Stimulated activated CD4-positive, alpha-beta T cell treated with anti-CD3 and anti-CD28 coated beads, TNF-alpha, amount 100 ng/mL, for 24 hours (primary cell): ENCODE measurements around the gene VDR.

Experiments used
- DNase-seq, 3 experiments: peaks; one replicate each; pipeline ENCODE4 v3.0.0-alpha.2; 2020; ENCODE audit warnings: low read depth in 3 of 3

The VDR gene

DNA sequence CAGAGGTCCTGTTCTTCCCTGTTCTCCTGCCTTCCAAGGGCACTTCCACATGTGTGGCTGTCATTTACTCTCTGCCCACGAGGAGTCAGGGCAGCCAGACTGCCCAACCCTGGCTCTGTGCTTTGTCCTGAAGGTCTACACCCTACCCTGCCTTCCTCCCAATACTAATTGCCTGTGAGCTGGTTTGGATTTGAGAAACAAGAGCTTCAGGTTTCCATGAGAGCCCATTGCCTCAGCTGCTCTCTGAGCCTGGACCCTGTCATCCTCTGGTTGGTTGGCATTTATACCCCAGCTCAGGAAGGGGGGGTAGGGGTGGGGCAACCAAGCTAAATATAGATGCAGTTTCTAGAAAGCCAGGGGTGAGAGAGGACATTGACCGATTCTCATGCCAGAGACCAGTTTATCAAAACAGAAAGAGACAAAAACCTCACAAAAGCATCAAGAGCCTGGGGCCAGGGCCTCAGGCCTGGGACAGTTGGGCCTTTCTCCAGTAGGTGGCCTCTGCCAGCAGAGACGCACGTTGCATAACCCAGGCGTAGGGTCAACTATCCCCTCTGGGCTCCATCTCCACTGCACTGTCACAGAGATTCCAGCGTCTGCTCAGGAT is 34.5 kb downstream of the VDR start:
- DNase-seq: no peak

DNA sequence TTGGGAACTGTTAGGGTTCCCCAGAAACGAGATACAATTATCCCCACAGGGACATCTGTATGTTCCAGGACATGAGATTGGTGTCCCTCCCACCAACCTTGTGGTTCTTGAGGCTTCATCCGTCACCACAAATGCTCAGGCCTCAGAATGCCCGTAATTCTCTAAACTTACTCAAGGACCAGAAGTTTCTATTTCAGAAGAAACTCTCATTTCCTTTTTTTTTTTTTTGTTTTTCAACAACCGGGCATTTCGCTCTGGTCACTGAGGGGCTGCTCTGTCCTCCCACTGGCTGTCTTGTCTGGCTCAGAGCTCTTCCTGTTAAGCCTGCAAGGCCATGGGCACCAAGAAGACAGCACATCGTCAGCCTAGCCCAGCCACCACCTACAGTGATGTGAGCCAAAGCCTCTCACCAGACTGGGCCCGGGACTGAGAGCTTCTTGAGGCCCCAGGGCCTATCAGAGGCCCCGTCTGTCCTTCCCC is 36.2 kb downstream of the VDR start:
- no peak for DNase-seq

DNA sequence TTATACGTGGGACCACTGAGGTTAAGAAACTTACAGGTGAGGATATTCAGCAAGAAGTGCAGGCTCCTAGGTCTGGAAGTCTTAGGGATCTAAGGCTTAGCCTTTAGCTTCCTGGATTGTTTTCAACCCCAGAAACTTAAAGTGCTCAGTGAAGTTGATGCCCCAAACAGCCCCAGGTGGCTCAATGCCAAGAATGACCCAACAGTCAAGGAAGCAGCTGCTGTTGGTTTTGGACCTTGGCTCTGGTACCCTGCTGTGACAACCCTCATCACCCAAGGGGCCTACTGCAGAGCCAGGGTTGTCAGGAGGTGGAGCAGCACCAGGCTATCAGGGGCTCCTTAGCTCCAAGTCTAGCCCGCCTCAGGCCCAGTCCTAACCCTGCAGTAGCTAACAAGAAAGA is 36.8 kb downstream of the VDR start:
- no peak for DNase-seq

DNA sequence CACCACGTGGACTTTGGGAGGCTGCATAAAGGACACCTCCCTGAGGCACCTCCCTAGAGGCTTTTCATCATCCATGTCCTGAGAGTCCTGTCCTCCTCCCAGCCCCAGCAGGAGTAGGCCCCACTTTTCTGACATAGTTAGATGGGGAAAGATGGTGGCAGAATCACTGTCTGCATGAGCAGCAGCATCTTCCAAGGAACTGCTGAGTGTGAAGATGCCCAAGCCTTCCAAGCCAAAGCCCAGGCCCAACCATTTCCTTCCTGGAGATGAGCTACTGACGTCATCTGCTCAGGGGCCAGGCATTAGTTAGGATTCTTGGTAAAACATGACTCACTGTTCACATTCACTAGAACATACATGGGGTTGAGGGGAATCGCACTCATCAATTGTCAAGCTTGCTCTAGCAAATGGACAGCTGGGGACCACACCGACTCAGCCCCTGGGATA is 37.3 kb downstream of the VDR start:
- peak in 1 of 3 experiments; percentile 63 for DNase-seq

DNA sequence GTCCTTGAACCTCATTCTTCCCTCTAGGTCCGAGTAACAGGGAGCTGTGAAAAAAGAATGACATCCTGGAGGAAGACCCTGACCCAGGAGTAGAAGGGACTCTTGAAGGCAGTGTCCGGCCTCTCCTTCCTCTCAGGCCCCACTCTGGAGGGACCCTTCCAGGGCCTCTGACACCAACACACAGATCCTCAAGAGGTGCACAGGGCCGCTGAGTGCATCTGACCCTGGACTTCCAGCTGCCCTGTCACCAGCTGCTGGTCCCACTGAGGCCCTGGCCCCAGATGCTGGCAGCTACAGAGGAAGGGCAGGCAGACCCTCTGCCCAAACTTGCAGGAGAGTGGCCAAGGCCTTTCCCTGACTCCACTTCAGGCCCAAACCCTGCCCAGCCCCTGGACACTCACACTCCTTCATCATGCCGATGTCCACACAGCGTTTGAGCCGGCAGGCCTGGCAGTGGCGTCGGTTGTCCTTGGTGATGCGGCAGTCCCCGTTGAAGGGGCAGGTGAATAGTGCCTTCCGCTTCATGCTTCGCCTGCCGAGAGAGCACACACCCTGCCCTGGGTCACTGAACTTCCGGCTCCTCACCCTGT is 40.1 kb downstream of the VDR start:
- DNase-seq: no peak

DNA sequence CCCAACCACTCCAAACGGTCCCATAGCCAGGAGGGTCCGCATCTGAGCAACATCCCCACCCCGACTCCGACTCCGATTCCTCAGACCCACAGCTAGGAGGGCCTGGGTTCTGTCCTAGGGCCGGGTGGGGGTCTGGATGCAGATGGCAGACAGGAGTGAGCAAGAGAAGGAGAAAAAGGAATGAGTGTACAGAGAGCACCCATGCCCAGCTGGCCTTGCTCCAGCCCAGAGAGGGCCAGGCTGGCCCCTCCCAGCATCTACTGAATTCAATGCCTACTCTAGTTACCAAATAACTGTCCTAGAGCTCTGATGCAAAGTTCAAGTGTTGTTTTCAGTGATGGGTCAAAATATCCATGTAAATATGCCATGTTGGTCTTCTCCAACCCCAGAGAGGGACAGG is 40.8 kb downstream of the VDR start:
- no peak for DNase-seq

DNA sequence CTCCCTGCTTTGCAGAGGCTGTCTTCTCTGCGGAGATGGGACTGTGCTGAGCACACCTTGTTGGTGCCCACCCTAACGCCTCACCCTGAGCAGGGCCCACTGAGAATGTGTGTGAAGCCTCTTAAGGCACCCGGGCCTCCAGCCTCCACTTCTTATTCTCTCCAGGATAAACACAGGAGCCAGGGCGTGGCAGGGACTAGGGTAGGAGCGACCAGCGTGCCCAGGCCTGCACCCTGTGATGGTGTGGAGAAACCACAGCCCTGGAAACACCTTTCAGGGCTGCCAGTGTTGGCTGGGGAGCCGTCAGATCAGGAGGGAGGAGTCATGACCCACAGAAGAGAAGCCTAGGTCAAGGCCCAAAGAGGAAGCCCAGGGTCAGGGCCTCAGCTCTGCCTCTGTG is 41.3 kb downstream of the VDR start:
- no peak for DNase-seq

DNA sequence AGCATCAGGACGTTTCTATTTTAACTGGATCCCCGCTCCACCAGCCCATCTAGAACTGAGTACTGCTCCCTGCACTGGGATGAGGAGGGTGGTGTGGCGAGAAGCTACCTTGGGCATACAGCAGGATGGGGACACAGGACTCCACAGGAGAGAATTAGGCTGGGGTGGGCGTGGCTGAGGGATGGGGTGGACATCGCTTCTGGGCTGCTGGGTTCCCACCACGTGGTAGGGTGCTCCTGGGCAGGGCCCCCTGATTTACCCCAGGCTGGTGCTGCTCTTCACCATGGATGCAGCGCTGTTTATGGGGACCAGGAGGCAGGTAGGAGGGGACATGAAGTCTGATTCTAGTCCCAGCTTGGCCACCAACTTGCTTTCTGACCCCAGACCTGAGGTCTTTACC is 41.9 kb downstream of the VDR start:
- no peak for DNase-seq

DNA sequence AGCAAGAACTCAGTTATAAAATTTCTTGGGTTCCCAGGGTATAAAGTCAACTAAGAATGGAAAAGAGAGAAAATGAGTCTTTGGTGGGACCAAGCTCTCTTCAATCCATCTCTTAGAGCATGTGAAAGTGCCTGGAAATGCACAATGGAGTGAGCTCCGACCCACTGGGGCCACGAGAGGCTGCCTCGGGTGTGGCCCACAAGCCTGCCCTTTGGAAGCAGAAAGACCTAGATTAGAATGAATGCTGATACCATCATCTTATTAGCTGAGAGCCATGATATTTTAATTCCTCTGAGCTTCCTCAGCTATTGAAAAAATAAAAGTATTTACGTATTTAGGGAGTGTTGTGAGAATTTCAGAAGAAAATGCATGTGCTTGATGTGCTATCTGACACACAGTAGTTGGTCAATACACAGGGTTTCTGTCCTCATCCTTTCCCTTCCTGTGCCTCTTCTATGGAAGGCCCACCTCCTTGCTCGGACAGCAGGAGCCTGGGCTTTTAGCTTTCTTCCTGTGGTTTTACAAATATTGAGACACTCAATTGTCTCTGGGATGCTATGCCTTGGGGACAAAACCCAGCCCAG is 42.5 kb downstream of the VDR start:
- DNase-seq: no peak

DNA sequence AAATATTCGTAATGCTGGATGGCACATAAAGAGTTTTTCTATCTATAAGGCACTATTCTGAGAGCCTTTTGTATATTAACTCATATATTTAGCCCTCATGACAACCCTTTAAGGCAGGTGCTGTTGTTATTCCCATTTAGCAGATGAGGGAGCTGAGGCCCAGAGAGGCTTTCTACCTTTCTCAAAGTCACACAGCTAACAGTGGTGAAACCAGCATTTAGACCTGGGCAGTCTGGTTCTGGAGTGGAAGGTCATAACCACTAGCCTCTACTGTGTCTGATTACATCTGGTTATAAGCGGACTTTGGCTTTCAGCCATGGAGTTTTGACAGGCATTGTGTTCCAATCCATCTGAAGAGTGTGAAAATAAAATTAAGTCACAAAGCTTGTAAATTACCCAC is 43.9 kb downstream of the VDR start:
- no peak for DNase-seq

DNA sequence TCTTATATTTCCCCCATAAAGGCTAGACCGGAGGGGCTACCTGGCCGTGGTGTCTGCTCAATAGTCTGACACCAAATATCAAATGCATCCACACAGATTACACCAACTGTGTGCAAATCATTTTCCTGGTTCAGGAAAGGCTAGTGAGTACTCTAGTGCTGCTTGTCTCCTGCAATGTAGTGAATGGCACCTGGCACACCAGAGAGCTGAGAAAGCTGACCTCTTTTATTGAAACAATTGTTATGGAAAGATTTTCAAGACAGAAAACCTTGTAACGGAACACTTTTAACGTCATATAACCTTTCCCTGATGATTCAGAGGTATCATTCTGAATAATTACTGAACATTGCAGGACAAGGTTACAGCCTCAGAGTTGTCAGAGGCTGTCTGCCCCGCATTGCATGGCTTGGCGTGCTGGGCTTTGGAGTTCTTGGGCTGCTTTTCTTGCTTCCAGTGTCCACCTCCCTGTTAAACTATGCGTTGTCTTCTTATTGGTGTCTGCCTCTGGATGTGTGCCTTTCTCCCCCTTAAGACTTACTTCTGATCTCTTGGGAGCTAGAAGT is 44.4 kb downstream of the VDR start:
- peak in 1 of 3 experiments; percentile 44 for DNase-seq

DNA sequence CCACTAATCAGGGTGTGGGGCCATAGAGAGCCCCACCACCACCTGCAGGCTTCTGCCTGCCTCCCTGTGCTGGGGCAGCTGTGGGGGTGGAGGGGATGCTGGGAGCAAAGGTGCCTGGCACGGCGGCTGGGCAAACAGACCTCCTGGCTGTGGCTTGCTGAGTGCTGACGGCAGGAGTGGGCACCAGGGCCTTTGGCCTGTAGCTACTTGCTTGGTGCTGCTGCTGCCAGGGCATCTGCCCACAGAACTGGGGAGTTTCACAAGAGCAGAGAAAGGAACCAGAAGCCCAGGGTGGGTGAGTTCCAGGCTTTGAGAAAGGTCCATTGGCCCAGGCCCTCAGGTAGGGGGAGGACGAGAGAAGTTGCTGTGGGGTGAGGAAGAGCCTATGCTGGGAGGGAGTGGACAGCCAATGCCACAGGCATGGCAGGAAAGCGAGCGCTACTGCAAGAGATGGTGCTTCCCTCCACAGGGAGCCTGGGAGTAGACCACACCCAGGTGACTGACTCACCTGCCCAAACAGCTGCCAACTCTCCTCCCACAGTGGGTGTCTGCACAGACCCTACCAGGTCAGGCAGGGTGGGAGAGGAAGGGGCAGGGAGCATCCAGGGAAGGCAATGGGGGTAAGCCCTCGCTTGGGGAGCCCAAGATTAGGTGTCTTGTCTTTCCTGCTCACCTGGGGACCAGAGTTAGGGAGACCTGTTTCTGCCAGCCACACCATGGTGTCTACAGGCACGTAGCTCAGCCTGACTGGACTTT is 46.1 kb downstream of the VDR start:
- DNase-seq: no peak

DNA sequence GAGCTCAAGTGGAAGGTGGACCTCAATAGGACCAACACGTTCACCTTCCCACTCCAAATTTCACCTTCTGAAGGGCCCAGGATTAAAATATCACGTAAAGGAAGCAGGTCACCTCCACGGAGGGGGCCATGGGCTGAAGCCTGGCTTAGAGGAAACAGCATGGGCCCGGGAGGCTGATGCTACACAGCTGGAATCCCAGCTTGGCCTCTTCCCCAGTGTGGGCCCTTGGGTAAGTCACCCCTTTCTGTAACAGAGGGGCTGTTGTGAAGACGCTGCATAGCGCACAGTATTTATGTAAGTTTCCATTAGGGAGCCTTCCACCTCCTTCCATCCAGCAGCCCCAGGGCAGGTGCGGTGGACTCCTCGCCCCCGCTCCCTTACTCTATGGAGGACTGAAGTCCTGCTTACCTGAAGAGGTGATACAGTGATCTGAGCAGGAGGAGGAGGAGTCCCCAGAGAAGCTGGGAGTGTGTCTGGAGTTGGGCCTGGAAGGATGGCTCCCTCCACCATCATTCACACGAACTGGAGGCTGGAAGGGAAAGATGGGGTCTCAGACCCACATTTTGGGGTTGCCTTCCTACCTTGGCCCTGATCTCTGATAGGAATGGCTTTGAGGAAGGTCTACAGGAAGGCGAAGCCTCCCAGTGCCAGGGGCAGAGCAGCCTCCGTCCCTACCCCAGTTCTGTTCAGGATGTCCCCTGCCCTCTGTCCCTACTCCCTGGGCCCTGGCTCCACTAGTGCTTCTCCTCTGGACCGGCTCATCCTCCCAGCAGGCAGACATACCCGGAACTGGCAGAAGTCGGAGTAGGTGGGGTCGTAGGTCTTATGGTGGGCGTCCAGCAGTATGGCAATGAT is 47.8 kb downstream of the VDR start:
- DNase-seq: no peak

DNA sequence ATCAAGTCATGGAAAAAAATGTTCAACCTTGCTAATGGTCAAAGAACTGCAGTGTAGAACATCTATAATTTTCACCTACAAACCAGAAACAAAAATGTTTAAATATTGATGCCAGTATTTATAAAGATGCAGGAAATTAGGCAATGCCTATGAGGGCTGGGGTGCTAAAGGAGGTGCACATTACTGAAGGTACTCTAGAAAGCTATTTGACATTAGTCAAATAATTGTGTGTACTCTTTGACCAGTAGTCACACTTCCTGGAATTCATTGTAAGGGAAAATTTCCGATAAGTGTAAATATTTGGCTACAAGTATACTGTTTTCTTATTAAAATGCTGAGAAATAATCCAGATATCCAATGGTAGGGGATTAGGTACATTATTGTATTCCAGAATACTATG is 48.7 kb downstream of the VDR start:
- no peak for DNase-seq

DNA sequence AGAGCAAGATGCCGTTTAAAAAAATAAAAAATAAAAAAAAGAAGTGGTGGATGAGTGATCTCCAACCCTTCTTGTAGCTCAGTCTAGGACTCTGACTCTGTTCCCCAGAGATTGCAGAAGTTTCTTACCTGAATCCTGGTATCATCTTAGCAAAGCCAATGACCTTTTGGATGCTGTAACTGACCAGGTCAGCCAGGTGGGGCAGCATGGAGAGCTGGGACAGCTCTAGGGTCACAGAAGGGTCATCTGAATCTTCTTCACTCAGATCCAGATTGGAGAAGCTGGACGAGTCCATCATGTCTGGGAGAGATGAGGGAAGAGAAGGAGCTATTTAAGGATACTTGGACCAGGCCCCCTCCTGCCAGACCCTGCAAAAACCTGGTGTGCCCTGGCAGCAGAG is 49.3 kb downstream of the VDR start:
- DNase-seq: no peak

DNA sequence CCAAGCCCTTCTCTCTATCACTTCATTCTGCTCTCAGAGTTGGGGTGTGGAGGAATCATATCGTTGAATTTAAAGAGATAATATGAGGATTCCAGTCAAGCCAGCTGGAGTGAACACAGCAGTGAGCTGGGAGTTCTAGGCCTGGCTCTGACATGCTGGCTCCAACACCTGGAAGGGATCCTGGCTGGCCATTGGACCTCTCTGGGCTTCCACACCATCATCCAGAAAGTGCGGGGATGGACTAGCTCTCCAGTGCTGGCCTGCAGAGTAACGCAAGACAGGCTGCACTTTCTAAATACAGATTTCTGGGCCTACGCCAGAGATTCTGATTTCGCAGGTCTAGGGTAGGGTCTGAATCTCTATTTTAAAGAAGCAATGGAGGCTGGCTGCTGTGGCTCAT is 50.3 kb downstream of the VDR start:
- DNase-seq: no peak

DNA sequence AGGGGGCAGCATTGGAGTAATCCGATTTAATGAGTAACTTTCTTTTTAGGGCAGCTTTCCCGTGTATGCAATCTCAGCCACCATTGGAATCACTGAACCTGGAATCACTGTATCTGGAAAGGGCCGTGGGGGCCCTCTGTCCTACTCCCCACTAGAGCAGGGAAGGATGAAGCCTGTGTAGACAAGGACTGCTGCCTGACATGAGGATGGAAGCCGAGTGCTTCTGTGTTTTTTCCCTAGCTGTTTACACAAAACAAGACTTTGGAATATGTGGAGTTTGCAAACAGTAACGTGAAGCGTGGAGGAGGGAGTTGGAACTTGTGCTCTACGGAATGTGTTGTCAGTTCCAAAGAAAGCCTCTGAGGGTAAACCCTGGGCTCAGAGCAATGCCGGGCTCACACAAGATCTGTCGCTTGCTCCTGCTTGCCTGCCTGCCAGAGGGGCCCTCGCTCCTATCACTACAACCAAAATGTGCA is 52.7 kb downstream of the VDR start:
- DNase-seq: no peak

DNA sequence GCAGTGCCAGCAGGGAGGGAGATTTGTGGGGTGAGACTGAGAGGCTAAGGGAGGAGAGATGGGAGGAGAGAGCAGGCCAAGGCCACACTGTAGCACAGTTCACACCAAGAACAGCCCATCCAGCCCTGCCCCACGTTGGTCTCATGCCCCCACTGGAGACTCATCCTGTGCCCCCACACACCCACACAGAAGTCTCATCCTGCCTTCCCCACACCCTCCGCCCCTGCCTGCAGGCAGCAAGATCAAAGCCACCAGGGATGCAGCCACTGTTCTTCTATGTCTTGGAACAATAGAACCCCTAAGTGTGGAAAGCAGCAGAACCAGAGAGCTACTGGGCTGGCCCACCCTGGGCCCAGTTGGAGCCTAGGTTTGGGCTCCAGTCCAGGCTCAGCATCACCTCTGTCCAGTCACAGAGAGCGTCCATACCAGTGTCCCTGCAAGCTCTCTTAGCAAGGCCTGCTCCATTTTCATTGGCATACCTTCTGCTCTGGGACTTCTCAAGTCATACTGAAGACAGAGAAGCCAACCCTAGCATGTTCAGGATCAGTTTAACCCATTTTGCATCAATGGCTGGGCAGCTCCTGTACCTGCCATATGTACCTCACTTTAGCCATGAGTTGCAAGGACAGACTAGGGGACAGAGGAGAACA is 53.4 kb downstream of the VDR start:
- DNase-seq: no peak

DNA sequence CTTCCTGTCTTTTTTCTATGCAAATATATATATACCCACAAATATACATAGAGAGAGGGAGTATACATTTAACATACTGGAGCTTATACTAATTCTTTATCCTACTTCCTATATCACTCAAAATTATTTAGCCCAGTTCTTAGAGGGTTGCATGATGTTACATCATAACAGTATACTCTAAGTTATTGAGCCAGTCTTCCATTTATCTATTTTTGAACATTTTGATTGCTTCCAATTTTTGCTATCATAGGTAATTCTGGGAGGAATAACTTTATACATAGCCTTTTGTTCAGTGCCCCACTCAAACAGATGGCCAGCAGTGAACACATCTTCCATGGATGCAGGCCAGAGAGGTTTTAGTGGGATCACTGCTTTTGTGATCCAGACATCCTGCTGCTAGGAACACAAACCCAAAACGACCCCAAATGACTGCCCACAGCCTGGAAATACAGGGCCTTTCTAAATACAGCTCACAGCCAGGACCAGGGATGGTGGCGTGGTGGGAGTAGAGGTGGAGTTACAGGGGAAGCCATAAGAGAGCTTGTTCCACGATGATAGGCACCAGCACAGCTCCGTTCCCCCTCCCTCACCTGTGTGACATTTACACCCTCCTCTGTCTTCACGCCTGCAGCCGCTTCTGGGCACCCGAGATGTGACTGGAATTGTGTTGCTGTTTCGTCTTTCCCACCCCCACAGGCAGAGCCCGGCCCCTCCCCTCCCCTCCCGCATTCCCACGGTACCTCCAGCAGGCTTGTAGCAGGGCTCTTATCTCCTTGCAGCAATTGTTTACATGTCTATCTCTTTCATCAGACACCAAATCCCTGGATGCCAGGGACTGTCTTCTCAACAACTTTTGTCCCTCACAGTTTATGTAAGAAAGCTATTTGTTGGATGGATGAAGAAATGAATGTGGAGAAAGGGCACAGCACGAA is 54.4 kb downstream of the VDR start:
- no peak for DNase-seq

DNA sequence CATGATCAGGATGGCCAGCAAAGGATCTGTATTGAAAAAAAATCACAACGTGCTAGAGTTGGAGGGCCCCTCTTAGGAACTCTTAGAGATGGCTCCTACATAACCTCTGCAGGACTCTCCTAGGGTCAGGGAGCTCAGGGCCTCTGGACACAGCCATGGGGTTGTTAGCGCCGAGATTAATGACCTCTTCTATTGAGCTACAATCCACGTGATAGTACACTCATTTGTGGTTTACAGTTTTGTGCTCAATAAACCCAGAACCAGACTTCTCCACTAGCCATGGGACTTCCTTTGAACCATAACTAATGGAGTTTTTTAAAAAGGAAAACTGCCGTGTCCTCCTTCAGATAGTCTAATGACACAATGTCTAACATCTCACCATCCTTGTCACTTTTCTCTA is 55.5 kb downstream of the VDR start:
- no peak for DNase-seq
